Fibroblast of skin of left quadriceps (primary cell): ENCODE results near the gene OPRL1.

Source experiments
- DNase-seq, 2 experiments: peaks; one replicate each; pipeline ENCODE4 v3.0.0-alpha.2; 2013; ENCODE audit warnings: low read depth in 2 of 2

The OPRL1 gene

GRCh38 chr20:64071341-64072332, 8.2 kb upstream of the OPRL1 start:
- DNase-seq, result no peak

- DNase-seq, result no peak
These were observed 7.3 kb upstream of the OPRL1 start for GRCh38 chr20:64072498-64073063.

GRCh38 chr20:64073476-64074183, 6.3 kb upstream of the OPRL1 start:
- no peak for DNase-seq

GRCh38 chr20:64074184-64074789, 5.6 kb upstream of the OPRL1 start:
- DNase-seq, result no peak

- DNase-seq, result no peak
These were observed 4.9 kb upstream of the OPRL1 start for GRCh38 chr20:64074963-64075362.

GRCh38 chr20:64075556-64075955, 4.3 kb upstream of the OPRL1 start:
- DNase-seq, result no peak

GRCh38 chr20:64076061-64076997, 3.6 kb upstream of the OPRL1 start:
- no peak for DNase-seq

- no peak for DNase-seq
These were observed 2.8 kb upstream of the OPRL1 start for GRCh38 chr20:64077094-64077493.

- DNase-seq, result no peak
These were observed 2.4 kb upstream of the OPRL1 start for GRCh38 chr20:64077541-64077875.

- DNase-seq, result no peak
These were observed 1.9 kb upstream of the OPRL1 start for GRCh38 chr20:64077876-64078551.

GRCh38 chr20:64078934-64079272, 979 bp upstream of the OPRL1 start:
- no peak for DNase-seq

GRCh38 chr20:64079273-64080012, 439 bp upstream of the OPRL1 start, which contains the start of gene RGS19:
Gene RGS19, minus strand, starts transcription at chr20:64079518. Its CDS starts 2,632 bp downstream, at chr20:64076886.
- peak in 1 of 2 experiments; percentile 29 for DNase-seq

- no peak for DNase-seq
These were observed 1.1 kb downstream of the OPRL1 start for GRCh38 chr20:64080813-64081623.

- DNase-seq, result no peak
These were observed 1.7 kb downstream of the OPRL1 start for GRCh38 chr20:64081624-64081964.

GRCh38 chr20:64082126-64082731, 2.3 kb downstream of the OPRL1 start:
- no peak for DNase-seq

GRCh38 chr20:64082820-64083377, 3.0 kb downstream of the OPRL1 start:
- DNase-seq, result no peak

- peak in 1 of 2 experiments; percentile 30 for DNase-seq
These were observed 3.5 kb downstream of the OPRL1 start for GRCh38 chr20:64083378-64083803.
